Measurements from ENCODE around the gene CISTR. TPM values are rescaled to one million over a fixed set of nuclear protein-coding genes. Genes with fewer than 3 reads are reported as not detected.

CISTR gene
- total and polyA plus RNA-seq, 2 donors (not counting 3 experiments of a cell fraction or from before 2014, with no cell fraction given), result not detected

DNA sequence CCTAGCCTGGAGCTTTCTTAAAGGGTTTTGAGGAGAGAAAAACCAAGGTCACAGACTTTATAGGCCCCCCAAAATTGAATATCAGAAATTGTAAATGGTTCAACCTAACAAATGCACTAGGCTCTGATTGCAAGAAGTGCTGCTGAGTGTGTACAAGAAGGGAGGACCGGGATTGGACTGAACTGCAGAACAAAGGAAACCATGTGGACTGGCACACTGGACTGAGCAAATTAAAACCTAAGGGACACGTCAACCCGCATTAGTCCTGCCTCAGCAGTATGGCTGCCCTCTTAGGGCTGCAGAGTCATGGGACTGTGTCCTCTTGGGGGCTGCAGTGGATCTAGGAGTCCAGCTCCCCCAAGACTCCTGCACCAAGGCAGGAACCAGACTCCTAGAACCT, 842 bp upstream of the CISTR start:
- peaks cover 75 to 85% of the 10 kb centered on the region in 2 experiments for H3K27me3 ChIP-seq (ENCODE audit: control insufficient read depth in 2 of 2, insufficient read depth in 2 of 2, low read length in 2 of 2)
- no peaks in the 10 kb centered on the region for H4K20me1 ChIP-seq (replicated peaks; ENCODE audit: control insufficient read depth, extremely low read depth, insufficient read depth, low read length)
- ChIA-PET CTCF (interaction anchor here (1.1 kb wide), 1 partner anchor 50 kb away, joined by 4 read pairs; no protein-coding TSS in a partner anchor), POLR2A (no interaction called here)
- H3K9ac ChIP-seq (replicated peaks; ENCODE audit: extremely low read depth, insufficient read depth, low read length), result no peak overlapping the region
- intact Hi-C loops (cut with micrococcal nuclease) (loop anchor here (10.0 kb wide), 1 partner anchor 452 kb away; no protein-coding TSS in a partner anchor), dilution Hi-C loops (cut with MboI; ENCODE audit: extremely low pct_ligation_motif_present, low sequenced_read_pairs) (no loop called here)
- H3K27ac ChIP-seq (ENCODE audit: insufficient read depth, low read depth, low read length), result no peak overlapping the region
- no peaks in the 10 kb centered on the region for H3K79me2 ChIP-seq (ENCODE audit: control insufficient read depth, insufficient read depth, low read length)
- H3K9me3 ChIP-seq (replicated peaks; ENCODE audit: control insufficient read depth, insufficient read depth, low read length), result no peaks in the 10 kb centered on the region
- BruUV-seq (replicated peaks), result no TSS peak
- no peaks in the 10 kb centered on the region for H3K36me3 ChIP-seq (ENCODE audit: control insufficient read depth in 2 of 2, extremely low read depth in 1 of 2, insufficient read depth in 2 of 2, low read length in 2 of 2)
- no peak overlapping the region for H2AFZ ChIP-seq (ENCODE audit: low read depth, low read length)
- H3K9me1 ChIP-seq (replicated peaks; ENCODE audit: control insufficient read depth, extremely low read depth, insufficient read depth, low read length), result no peaks in the 10 kb centered on the region
- DNase-seq (ENCODE audit: low read depth, low spot score), result no peak
- no peak overlapping the region for H3K4me2 ChIP-seq (ENCODE audit: insufficient read depth, low read length)
- no peak for FAIRE-seq
- H3K4me3 ChIP-seq (replicated peaks in 1 of 3; ENCODE audit: insufficient read depth in 1 of 3, low read depth in 1 of 3, low read length in 3 of 3), result no peak overlapping the region
- H3K4me1 ChIP-seq (ENCODE audit: control insufficient read depth, extremely low read depth, insufficient read depth, low read length), result peaks cover 3% of the 10 kb centered on the region
- TF ChIP-seq, protein P1, sequence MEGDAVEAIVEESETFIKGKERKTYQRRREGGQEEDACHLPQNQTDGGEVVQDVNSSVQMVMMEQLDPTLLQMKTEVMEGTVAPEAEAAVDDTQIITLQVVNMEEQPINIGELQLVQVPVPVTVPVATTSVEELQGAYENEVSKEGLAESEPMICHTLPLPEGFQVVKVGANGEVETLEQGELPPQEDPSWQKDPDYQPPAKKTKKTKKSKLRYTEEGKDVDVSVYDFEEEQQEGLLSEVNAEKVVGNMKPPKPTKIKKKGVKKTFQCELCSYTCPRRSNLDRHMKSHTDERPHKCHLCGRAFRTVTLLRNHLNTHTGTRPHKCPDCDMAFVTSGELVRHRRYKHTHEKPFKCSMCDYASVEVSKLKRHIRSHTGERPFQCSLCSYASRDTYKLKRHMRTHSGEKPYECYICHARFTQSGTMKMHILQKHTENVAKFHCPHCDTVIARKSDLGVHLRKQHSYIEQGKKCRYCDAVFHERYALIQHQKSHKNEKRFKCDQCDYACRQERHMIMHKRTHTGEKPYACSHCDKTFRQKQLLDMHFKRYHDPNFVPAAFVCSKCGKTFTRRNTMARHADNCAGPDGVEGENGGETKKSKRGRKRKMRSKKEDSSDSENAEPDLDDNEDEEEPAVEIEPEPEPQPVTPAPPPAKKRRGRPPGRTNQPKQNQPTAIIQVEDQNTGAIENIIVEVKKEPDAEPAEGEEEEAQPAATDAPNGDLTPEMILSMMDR (IDR thresholded peaks at IDR 0.05; ENCODE audit: extremely low read depth in 1 of 2, insufficient read depth in 1 of 2, low read depth in 1 of 2, low read length in 2 of 2), result no peak
- TF ChIP-seq EZH2 (IDR thresholded peaks at IDR 0.05; ENCODE audit: borderline replicate concordance, low read depth, low read length, severe bottlenecking), result no peak

DNA sequence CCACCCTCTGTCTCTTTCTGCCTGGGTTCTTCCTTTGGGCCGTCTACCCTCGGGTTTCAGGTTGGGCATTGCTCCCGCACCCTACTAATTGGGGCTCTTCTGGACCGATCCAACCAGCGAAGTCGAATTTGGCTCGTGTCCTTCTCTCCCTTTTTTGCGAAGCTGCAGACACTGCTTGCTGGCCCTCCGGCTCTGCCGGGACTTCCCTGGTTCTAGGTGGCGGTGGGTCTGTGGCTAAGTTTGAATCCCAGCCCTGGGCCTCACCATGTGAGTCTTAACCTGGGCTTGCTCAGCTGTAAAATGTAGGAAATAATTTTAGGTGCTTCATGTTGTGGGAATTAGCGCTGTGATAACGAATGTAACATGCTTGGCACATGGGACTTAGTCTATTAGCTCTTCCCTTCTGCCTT, 418 bp upstream of the CISTR start:
- Histone ChIP-seq H3K36me3 (ENCODE audit: control insufficient read depth in 2 of 2, extremely low read depth in 1 of 2, insufficient read depth in 2 of 2, low read length in 2 of 2) (no peaks in the 10 kb centered on the region), H3K4me1 (ENCODE audit: control insufficient read depth, extremely low read depth, insufficient read depth, low read length) (peaks cover 3% of the 10 kb centered on the region), H3K9me3 (replicated peaks; ENCODE audit: control insufficient read depth, insufficient read depth, low read length) (no peaks in the 10 kb centered on the region), H3K79me2 (ENCODE audit: control insufficient read depth, insufficient read depth, low read length) (no peaks in the 10 kb centered on the region), H3K9ac (replicated peaks; ENCODE audit: extremely low read depth, insufficient read depth, low read length) (no peak overlapping the region), H3K9me1 (replicated peaks; ENCODE audit: control insufficient read depth, extremely low read depth, insufficient read depth, low read length) (no peaks in the 10 kb centered on the region), H3K27ac (ENCODE audit: insufficient read depth, low read depth, low read length) (no peak overlapping the region), H3K4me3 (replicated peaks in 1 of 3; ENCODE audit: insufficient read depth in 1 of 3, low read depth in 1 of 3, low read length in 3 of 3) (no peak overlapping the region), H4K20me1 (replicated peaks; ENCODE audit: control insufficient read depth, extremely low read depth, insufficient read depth, low read length) (no peaks in the 10 kb centered on the region), H3K4me2 (ENCODE audit: insufficient read depth, low read length) (no peak overlapping the region), H2AFZ (ENCODE audit: low read depth, low read length) (no peak overlapping the region), H3K27me3 (ENCODE audit: control insufficient read depth in 2 of 2, insufficient read depth in 2 of 2, low read length in 2 of 2) (peaks cover 79 to 87% of the 10 kb centered on the region in 2 experiments)
- POLR2A ChIA-PET, result no interaction called here
- no peak for TF ChIP-seq POLR2AphosphoS5 (IDR thresholded peaks at IDR 0.05; ENCODE audit: insufficient read depth, low read depth, low read length)
- TF ChIP-seq EZH2 (IDR thresholded peaks at IDR 0.05; ENCODE audit: borderline replicate concordance, low read depth, low read length, severe bottlenecking), result no peak
- TF ChIP-seq FOS (IDR thresholded peaks at IDR 0.05; ENCODE audit: borderline replicate concordance, insufficient read depth, low read length), result no peak
- no peak for TF ChIP-seq GATA2 (IDR thresholded peaks at IDR 0.05; ENCODE audit: insufficient read depth, insufficient read length, low read depth, low read length)
- no peak for TF ChIP-seq JUN (IDR thresholded peaks at IDR 0.05; ENCODE audit: borderline replicate concordance, insufficient read depth, insufficient read length, low read depth)
- TF ChIP-seq, protein P2, sequence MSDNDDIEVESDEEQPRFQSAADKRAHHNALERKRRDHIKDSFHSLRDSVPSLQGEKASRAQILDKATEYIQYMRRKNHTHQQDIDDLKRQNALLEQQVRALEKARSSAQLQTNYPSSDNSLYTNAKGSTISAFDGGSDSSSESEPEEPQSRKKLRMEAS (IDR thresholded peaks at IDR 0.05; ENCODE audit: insufficient read depth, insufficient read length), result no peak
- no peak for TF ChIP-seq MYC (IDR thresholded peaks at IDR 0.05; ENCODE audit: low read depth, low read length)
- TF ChIP-seq POLR2A (IDR thresholded peaks at IDR 0.05; ENCODE audit: low read depth, low read length), result no peak
- TF ChIP-seq, protein P1 (IDR thresholded peaks at IDR 0.05; ENCODE audit: extremely low read depth in 1 of 2, insufficient read depth in 1 of 2, low read depth in 1 of 2, low read length in 2 of 2), result no peak
- intact Hi-C loops (cut with micrococcal nuclease), result loop anchor here (10.0 kb wide), 1 partner anchor 453 kb away; no protein-coding TSS in a partner anchor
- DNase-seq (ENCODE audit: low read depth, low spot score) (no peak), FAIRE-seq (no peak)
- dilution Hi-C loops (cut with MboI; ENCODE audit: extremely low pct_ligation_motif_present, low sequenced_read_pairs), result no loop called here
- CTCF ChIA-PET, result interaction anchor here (1.1 kb wide), 1 partner anchor 50 kb away, joined by 4 read pairs; no protein-coding TSS in a partner anchor
- BruUV-seq (replicated peaks), result no TSS peak

Data from endothelial cell of umbilical vein (primary cell).